T follicular helper cell (primary cell): ENCODE measurements around the gene IBA57.
"Not testable (repeated sequence)": the region's sequence is repeated elsewhere in the genome, so short reads cannot be mapped to it uniquely, and the experiment has no call there.

Experiments
- DNase-seq: peaks from one replicate; pipeline ENCODE4 v3.0.0-alpha.2; 2020; ENCODE audit warnings: low read depth

IBA57 gene

GRCh38 chr1:228226956-228227791, 61.6 kb downstream of the IBA57 start:
- no peak for DNase-seq

GRCh38 chr1:228228147-228228546, 62.5 kb downstream of the IBA57 start:
- not testable (repeated sequence) for DNase-seq

- no peak for DNase-seq
Observed at GRCh38 chr1:228228601-228229074, 63.0 kb downstream of the IBA57 start.

DNA sequence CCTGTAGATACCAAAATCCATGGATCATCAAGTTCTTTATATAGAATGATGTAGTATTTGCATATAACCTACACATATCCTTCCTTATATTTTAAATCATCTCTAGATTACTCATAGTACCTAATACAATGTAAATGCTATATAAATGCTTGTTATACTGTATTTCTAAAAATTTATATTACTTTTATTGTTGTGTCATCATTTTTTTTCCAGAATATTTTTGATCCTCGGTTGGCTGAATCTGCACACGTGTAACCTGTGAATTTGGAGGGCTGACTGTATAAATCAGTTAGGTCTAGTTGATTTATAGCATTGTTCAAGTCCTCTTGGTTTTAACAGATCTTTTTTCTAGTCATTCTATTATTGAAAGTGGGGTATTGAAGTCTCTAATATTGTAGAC, 65.6 kb downstream of the IBA57 start:
- no peak for DNase-seq
